Heart right ventricle (tissue), 16 donors: ENCODE data around the gene RSPRY1. TPM values are rescaled to one million over a fixed set of nuclear protein-coding genes. Genes with fewer than 3 reads are reported as not detected.

ENCODE experiments used
- ATAC-seq, 8 donors: fragments of 200-7000 bp; cut with Tn5 transposase; one replicate each; pipeline ENCODE4 v1.9.1; 2020; ENCODE audit warnings: mild to moderate bottlenecking in 8 of 8, moderate library complexity in 8 of 8, moderate number of reproducible peaks in 1 of 8
- DNase-seq, 2 donors: peaks; one replicate each; pipeline ENCODE4 v3.0.0-alpha.2; 2020
- H3K27ac ChIP-seq, 10 donors: fragments of 200-600 bp; sonication (generic) in 2 of 10; one replicate each; pipeline versions ENCODE4 v1.5.0 to v1.8.0; 2020 to 2022; ENCODE audit warnings: mild to moderate bottlenecking in 3 of 10
- H3K27me3 ChIP-seq, 7 donors: fragments of 200-600 bp; one replicate each; pipeline ENCODE4 v1.8.0; 2021 to 2022; ENCODE audit warnings: mild to moderate bottlenecking in 2 of 7
- H3K36me3 ChIP-seq, 9 donors: fragments of 200-600 bp; sonication (generic) in 1 of 9; one replicate each; pipeline versions ENCODE4 v1.5.0 to v1.8.0; 2020 to 2022; ENCODE audit warnings: mild to moderate bottlenecking in 2 of 9
- H3K4me1 ChIP-seq, 9 donors: fragments of 200-600 bp; sonication (generic) in 1 of 9; one replicate each; pipeline versions ENCODE4 v1.5.0 to v1.8.0; 2020 to 2022; ENCODE audit warnings: mild to moderate bottlenecking in 4 of 9
- H3K4me3 ChIP-seq, 10 donors: fragments of 200-600 bp; sonication (generic) in 2 of 10; one replicate each; pipeline versions ENCODE4 v1.5.0 to v1.8.0; 2020 to 2022; ENCODE audit warnings: mild to moderate bottlenecking in 7 of 10, moderate library complexity in 2 of 10
- H3K9me3 ChIP-seq, 11 donors: fragments of 200-600 bp in 10 of 11; sonication (generic) in 2 of 11; one replicate each; pipeline versions ENCODE4 v1.5.0 to v1.8.0; 2013 to 2022; ENCODE audit warnings: mild to moderate bottlenecking in 2 of 11, control low read depth in 1 of 11, moderate library complexity in 1 of 11
- WGBS, 2 donors: extraction: QIAGEN DNeasy Blood & Tissue Kit; methylation state at CpG; one replicate each; pipeline ENCODE4 v1.1.7; 2013; ENCODE audit warnings: inconsistent platforms in 1 of 2; 5-methylcytosine and 5-hydroxymethylcytosine counted together
- intact Hi-C, 10 donors: fragments of 100-400 bp; cut with DNase I; formaldehyde crosslinking; loops; one replicate each; pipeline versions ENCODE4 v1.11.1 to v1.14.2; 2022
- polyA plus RNA-seq, 2 donors: library from polyadenylated mRNA; stranded (reverse); fragments of 200-250 nt; gene quantifications; one replicate each; pipeline ENCODE4 v1.2.3, GENCODE V29; 2013
- total RNA-seq, 10 donors: library from RNA; stranded (reverse); fragmentation: NEBNext Ultra II Directional in 3 of 10; extraction: Animal tissue kit (Norgen Biotek cat#: 25700) in 3 of 10; gene quantifications; one replicate each; pipeline versions ENCODE4 v1.2.1 to v1.2.4, GENCODE V29; 2021 to 2023
- TF ChIP-seq, protein P1 (sequence below), 9 donors: fragments of 200-600 bp; sonication (generic) in 2 of 9; IDR thresholded peaks; one replicate each; pipeline versions ENCODE4 v1.5.0 to v1.8.0; 2021 to 2022; ENCODE audit warnings: antibody characterized with exemption in 9 of 9, mild to moderate bottlenecking in 5 of 9, moderate library complexity in 1 of 9
- donor health status: Arrhythmogenic right ventricular cardiomyopathy.
- donor health status: ischemic (EF 13 %, LVEDD 7.1; RV severe dilation, severe dysfunction).
- donor health status: healthy with polysubstance abuse.
- donor health status: DM: no; HTN: yes; CAD: no.
- donor health status: DM: no; HTN: no; CAD: no.
- donor health status: ischemic (EF 25% LVEDD 6.9; RV normal size, moderate dysfunction).
- donor health status: ischemic (EF 25% LVEDD 5.7; RV mildly dilated, moderate dysfunction).
- donor health status: healthy.
- donor health status: DM: yes; HTN: yes; CAD: no.
- donor health status: Ischemic cardiomyopathy.
- donor health status: ischemic (EF 35%, LVEDD 5.7; RV mildly dilated, moderate dysfunction).
- donor health status: nonischemic (EF 11% LVEDD 7.7; RV severe dilation, severe dysfunction).
- donor health status: DM: yes; HTN: yes; CAD: no.
- donor health status: PGD.
- donor health status: ischemic (EF 29% LVEDD 5.4; RV normal size, mild dysfunction).
- donor health status: nonischemic (EF 23%, LVEDD 6.1; RV moderate dilation, normal function).

RSPRY1 gene
- total and polyA plus RNA-seq, 12 donors, result 6.9 to 21.4 (median 16.9) TPM

DNA sequence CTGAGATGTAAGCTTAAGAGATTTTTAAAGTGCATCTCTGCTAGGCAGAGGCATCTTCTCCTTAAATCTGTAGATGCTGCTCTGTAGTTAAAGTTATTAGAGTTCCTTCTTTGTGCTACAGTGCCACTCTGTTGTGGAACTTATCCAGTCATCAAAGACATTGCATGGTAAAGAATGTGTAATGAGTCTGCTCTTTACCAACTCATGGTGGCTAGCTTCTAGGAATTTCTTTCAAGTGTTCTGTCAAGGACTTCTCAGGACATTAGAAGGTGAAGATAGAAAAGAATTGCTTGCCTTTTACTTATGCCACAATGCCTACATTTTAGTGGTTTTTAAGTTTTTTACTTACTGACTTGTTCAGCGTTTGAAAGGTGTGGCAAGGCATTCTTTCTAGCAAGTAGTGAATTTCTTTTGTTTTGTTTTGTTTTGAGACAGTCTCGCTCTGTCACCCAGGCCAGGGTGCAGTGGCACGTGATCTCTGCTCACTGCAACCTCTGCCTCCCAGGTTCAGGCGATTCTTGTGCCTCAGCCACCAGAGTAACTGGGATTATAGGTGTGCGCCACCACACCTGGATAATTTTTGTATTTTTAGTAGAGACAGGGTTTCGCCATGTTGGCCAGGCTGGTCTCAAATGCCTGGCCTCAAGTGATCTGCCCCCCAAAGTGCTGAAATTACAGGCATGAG is 38.7 kb downstream of the RSPRY1 start:
- intact Hi-C loops, result no loop called here
- Histone ChIP-seq H3K4me1 (no peaks in the 10 kb centered on the region), H3K27ac (no peak overlapping the region), H3K9me3 (peaks cover 0 to 7% (median 0%) of the 10 kb centered on the region in 11 donors), H3K4me3 (no peak overlapping the region), H3K36me3 (peaks cover 0 to 100% (median 65%) of the 10 kb centered on the region in 9 donors), H3K27me3 (no peaks in the 10 kb centered on the region)
- ATAC-seq, result no peak
- TF ChIP-seq, protein P1, sequence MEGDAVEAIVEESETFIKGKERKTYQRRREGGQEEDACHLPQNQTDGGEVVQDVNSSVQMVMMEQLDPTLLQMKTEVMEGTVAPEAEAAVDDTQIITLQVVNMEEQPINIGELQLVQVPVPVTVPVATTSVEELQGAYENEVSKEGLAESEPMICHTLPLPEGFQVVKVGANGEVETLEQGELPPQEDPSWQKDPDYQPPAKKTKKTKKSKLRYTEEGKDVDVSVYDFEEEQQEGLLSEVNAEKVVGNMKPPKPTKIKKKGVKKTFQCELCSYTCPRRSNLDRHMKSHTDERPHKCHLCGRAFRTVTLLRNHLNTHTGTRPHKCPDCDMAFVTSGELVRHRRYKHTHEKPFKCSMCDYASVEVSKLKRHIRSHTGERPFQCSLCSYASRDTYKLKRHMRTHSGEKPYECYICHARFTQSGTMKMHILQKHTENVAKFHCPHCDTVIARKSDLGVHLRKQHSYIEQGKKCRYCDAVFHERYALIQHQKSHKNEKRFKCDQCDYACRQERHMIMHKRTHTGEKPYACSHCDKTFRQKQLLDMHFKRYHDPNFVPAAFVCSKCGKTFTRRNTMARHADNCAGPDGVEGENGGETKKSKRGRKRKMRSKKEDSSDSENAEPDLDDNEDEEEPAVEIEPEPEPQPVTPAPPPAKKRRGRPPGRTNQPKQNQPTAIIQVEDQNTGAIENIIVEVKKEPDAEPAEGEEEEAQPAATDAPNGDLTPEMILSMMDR (IDR thresholded peaks at IDR 0.05), result no peak
- 97 to 98% methylated on average over 6 of the region's 6 CpGs for WGBS, 2 donors
- DNase-seq, result no peak

DNA sequence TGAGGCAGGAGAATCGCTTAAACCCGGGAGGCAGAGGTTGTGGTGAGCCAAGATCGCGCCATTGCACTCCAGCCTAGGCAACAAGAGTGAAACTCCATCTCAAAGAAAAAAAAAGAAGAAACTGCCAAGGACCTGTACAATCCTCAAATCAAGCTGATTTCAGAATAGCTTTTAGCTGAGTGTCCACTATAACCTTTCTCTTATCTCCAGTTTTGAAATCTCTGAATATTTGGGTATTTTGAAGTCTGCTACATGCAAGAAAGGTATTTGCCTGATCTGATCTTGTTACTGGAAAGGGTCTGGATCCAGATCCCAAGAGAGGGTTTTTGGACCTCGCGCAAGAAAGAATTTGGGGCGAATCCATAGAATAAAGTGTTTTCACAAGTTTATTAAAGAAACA is 39.8 kb downstream of the RSPRY1 start:
- H3K27me3 ChIP-seq, result no peaks in the 10 kb centered on the region
- intact Hi-C loops, result no loop called here
- 98% methylated on average over 7 of the region's 7 CpGs for WGBS, 2 donors
- H3K27ac ChIP-seq, result no peak overlapping the region
- TF ChIP-seq, protein P1 (IDR thresholded peaks at IDR 0.05), result no peak
- no peaks in the 10 kb centered on the region for H3K9me3 ChIP-seq
- H3K36me3 ChIP-seq, result peaks cover 0 to 100% (median 65%) of the 10 kb centered on the region in 9 donors
- H3K4me3 ChIP-seq, result no peak overlapping the region
- DNase-seq, result no peak
- ATAC-seq, result no peak
- no peaks in the 10 kb centered on the region for H3K4me1 ChIP-seq

DNA sequence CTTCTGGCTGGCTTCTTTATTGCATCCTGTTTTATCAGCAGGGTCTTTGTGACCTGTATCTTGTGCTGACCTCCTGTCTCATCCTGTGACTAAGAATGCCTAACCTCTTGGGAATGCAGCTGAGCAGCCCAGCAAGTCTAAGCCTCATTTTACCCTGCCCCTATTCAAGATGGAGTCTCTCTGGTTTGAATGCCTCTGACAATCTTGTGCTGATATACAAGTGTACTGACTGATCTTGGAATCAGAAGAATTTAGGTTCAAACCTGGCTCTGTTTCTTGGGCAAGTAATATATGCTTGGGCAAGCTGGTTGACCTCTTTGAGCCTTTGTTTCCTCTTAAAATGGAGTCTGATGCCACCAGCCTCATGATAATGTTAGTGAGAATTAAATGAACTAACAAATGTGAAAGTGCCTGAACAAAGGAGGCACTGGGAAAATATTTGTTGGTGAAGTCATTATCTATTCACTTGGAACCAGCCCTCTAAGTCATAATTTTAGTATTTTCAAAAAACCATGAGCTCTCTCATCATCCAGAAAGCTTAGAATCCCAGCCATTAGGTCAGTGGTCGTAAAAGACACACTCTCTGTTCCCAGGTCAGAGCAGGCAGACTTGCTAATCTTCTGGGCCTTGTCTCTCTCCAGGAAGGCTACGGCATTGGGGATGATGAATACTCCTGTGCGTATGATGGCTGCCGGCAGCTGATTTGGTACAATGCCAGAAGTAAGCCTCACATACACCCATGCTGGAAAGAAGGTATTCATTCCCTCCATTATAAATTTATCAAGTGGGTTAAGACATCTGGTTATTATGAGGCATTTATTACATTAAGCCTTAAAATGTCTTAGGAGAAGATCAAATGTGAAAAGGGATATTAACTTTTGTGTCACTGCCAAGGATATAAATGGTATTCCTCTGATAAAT is 40.8 kb downstream of the RSPRY1 start:
- DNase-seq (no peak), ATAC-seq (no peak)
- Histone ChIP-seq H3K4me1 (no peaks in the 10 kb centered on the region), H3K36me3 (peaks cover 0 to 100% (median 67%) of the 10 kb centered on the region in 9 donors), H3K27ac (no peak overlapping the region), H3K9me3 (no peaks in the 10 kb centered on the region), H3K4me3 (no peak overlapping the region), H3K27me3 (no peaks in the 10 kb centered on the region)
- intact Hi-C loops, result no loop called here
- 86 to 92% methylated on average over 4 of the region's 4 CpGs for WGBS, 2 donors
- TF ChIP-seq, protein P1 (IDR thresholded peaks at IDR 0.05), result no peak

DNA sequence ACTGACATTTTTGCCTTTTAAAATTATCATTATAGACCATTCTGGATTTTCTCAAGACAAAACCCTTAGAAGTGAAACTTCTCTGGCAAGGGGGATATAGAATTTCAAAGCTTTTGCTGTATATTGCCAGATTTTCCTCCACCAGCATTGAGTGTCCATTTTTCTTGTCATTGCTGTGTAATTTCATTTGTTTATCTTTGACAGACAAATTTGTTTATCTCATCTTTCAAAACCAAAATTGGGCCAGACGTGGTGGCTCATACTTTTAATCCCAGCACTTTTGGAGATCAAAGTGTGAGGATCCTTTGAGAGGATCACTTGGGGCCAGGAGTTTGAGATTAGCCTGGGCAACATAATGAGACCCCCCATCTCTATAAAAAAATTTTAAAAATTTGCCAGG is 43.0 kb downstream of the RSPRY1 start:
- intact Hi-C loops, result no loop called here

More for the DNA sequence above, 43.0 kb downstream of the RSPRY1 start:
- DNase-seq (no peak), ATAC-seq (no peak)
- TF ChIP-seq, protein P1 (IDR thresholded peaks at IDR 0.05), result no peak
- Histone ChIP-seq H3K27me3 (no peaks in the 10 kb centered on the region), H3K36me3 (peaks cover 0 to 100% (median 70%) of the 10 kb centered on the region in 9 donors), H3K9me3 (no peaks in the 10 kb centered on the region), H3K4me3 (no peak overlapping the region), H3K4me1 (peaks cover 0 to 6% (median 0%) of the 10 kb centered on the region in 9 donors), H3K27ac (no peak overlapping the region)
- 87 to 92% methylated on average over 1 of the region's 1 CpG for WGBS, 2 donors
